Peyer's patch (tissue), 4 donors: ENCODE data around the gene MYL10.

Experiments
- POLR2A ChIP-seq, 2 donors: fragments of 450-650 bp; IDR thresholded peaks; one replicate each; pipeline ENCODE4 v1.5.1; 2017; ENCODE audit warnings: antibody characterized with exemption in 2 of 2, mild to moderate bottlenecking in 2 of 2, moderate library complexity in 2 of 2
- TF ChIP-seq, protein P1 (sequence below), 6 experiments: fragments of 450-650 bp in 4 of 6; fragments of 200-600 bp in 2 of 6; sonication (generic) in 1 of 6; IDR thresholded peaks; one replicate each; pipeline ENCODE4 v1.5.1; 2017 to 2019; ENCODE audit warnings: antibody characterized with exemption in 6 of 6, mild to moderate bottlenecking in 3 of 6, moderate library complexity in 1 of 6

DNA sequence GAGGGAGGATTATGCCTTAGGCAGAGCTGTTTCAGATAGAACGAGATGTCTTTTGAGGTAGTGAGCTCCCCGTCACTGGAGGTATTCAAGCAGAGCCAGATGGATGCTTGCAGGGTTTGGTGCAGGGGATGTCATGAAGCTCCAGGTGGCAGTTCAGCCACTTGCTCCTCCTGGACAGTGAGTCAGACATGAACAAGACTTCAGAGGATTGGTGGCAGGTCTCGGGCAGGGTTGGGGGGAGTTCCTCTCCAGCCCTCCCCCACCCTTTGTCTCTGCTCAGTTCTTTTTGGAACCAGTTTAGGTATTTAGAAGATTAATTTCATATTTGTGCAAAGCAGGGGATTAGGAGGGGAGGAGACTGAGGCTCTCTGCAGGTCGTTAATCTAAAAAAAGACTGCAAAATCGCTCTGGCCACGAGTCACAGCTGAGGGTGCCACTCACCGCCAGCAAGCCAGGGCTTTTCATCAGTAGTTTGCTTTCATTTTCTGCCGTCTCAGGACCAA lies 21.5 kb upstream of the MYL10 start:
- TF ChIP-seq, protein P1, sequence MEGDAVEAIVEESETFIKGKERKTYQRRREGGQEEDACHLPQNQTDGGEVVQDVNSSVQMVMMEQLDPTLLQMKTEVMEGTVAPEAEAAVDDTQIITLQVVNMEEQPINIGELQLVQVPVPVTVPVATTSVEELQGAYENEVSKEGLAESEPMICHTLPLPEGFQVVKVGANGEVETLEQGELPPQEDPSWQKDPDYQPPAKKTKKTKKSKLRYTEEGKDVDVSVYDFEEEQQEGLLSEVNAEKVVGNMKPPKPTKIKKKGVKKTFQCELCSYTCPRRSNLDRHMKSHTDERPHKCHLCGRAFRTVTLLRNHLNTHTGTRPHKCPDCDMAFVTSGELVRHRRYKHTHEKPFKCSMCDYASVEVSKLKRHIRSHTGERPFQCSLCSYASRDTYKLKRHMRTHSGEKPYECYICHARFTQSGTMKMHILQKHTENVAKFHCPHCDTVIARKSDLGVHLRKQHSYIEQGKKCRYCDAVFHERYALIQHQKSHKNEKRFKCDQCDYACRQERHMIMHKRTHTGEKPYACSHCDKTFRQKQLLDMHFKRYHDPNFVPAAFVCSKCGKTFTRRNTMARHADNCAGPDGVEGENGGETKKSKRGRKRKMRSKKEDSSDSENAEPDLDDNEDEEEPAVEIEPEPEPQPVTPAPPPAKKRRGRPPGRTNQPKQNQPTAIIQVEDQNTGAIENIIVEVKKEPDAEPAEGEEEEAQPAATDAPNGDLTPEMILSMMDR (IDR thresholded peaks at IDR 0.05): no peak
- no peak for TF ChIP-seq POLR2A (IDR thresholded peaks at IDR 0.05)
